GM12892 (cell line): ENCODE measurements around the gene NISCH.

Source experiments
- POLR2A ChIP-seq: IDR thresholded peaks from 2 replicates; pipeline ENCODE4 v1.6.1; 2011; ENCODE audit warnings: low read depth, low read length, control low read depth
- POLR2AphosphoS5 ChIP-seq: IDR thresholded peaks from 2 replicates; pipeline ENCODE4 v1.6.1; 2011; ENCODE audit warnings: low read depth, low read length, control low read depth

DNA sequence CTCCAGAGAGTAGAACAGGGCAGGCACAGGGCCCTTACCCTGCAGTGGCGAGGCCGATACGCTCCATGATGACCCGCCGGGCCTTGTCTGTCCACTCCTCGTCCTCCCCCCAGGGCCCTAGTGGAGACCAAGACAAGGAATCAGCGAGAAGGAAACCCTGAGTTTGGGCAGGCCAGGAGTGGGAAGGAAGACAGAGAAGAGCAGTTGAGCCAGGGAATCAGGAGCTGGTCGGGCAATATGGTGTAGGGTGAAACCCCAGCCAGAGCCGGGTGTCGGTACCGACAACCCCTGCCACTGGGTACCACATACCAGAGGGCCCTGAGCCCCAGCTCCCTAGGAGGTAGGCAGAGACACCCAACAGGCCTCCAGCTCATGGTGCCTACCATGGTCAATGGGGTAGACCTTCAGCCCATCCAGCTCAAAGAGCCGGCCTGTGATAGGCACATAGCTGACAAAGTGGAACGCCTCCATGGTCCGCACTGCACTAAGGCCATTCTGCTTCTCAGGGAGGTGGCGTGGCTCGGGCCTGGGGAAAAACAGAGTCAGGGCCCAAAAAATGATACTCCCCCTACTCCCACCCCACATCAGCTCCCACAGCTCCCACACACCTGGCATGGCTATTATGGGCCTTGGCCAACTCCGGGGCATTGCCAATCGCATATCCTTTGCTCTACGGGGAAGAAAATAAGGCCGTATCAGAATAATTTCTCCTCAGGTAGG is 48.5 kb upstream of the NISCH start:
- no peak for TF ChIP-seq POLR2A
- TF ChIP-seq POLR2AphosphoS5, result no peak
